CD8-positive, alpha-beta memory T cell (primary cell): ENCODE measurements around the gene L3MBTL1. TPM values are rescaled to one million over a fixed set of nuclear protein-coding genes. Genes with fewer than 3 reads are reported as not detected.

Source experiments
- CTCF ChIA-PET: fragments of 350-600 bp; sonication (Branson Sonifier 250); formaldehyde crosslinking; loops from one replicate; lab custom pipeline; 2021; ENCODE audit warnings: antibody characterized with exemption; lab: Charles Lee
- POLR2A ChIA-PET: fragments of 350-600 bp; sonication (Branson Sonifier 250); formaldehyde crosslinking; loops from one replicate; lab custom pipeline; 2021; ENCODE audit warnings: antibody characterized with exemption; lab: Charles Lee
- DNase-seq, 5 donors: peaks; one replicate each; pipeline versions ENCODE4 v3.0.0 to v3.0.0-alpha.2; 2020 to 2022; ENCODE audit warnings: mixed read lengths in 1 of 5
- H3K27ac ChIP-seq: one replicate; pipeline ENCODE4 v1.7.0; 2013; ENCODE audit warnings: low read depth, mild to moderate bottlenecking, low read length, moderate library complexity
- H3K27me3 ChIP-seq: 2 replicates; pipeline ENCODE4 v1.7.0; 2013; ENCODE audit warnings: low read length, mild to moderate bottlenecking; ENCODE audit not compliant: insufficient read depth, poor library complexity, severe bottlenecking
- H3K36me3 ChIP-seq: 2 replicates; pipeline ENCODE4 v1.7.0; 2013; ENCODE audit warnings: mild to moderate bottlenecking, low read length, moderate library complexity; ENCODE audit not compliant: insufficient read depth
- H3K4me1 ChIP-seq: 2 replicates; pipeline ENCODE4 v1.7.0; 2013; ENCODE audit warnings: mild to moderate bottlenecking, low read length, moderate library complexity; ENCODE audit not compliant: insufficient read depth
- H3K4me3 ChIP-seq: 2 replicates; pipeline ENCODE4 v1.7.0; 2013; ENCODE audit warnings: mild to moderate bottlenecking, low read length
- H3K9me3 ChIP-seq: 2 replicates; pipeline ENCODE4 v1.7.0; 2013; ENCODE audit warnings: mild to moderate bottlenecking, low read length
- H3K27ac Mint-ChIP-seq, 8 donors: one replicate each; pipeline ENCODE4 v1.8.0; 2020 to 2021; ENCODE audit warnings: mixed read lengths in 8 of 8, mild to moderate bottlenecking in 6 of 8, inconsistent platforms in 3 of 8, moderate library complexity in 3 of 8
- H3K27me3 Mint-ChIP-seq, 2 donors: one replicate each; pipeline ENCODE4 v1.8.0; 2020 to 2021; ENCODE audit warnings: mixed read lengths in 2 of 2, mild to moderate bottlenecking in 1 of 2, moderate library complexity in 1 of 2
- H3K36me3 Mint-ChIP-seq, 3 donors: one replicate each; pipeline ENCODE4 v1.8.0; 2020 to 2021; ENCODE audit warnings: mixed read lengths in 3 of 3, inconsistent platforms in 1 of 3, mild to moderate bottlenecking in 1 of 3
- H3K4me1 Mint-ChIP-seq, 3 donors: one replicate each; pipeline ENCODE4 v1.8.0; 2020 to 2021; ENCODE audit warnings: mixed read lengths in 3 of 3, inconsistent platforms in 1 of 3, mild to moderate bottlenecking in 1 of 3
- H3K4me3 Mint-ChIP-seq, 7 donors: one replicate each; pipeline ENCODE4 v1.8.0; 2020 to 2021; ENCODE audit warnings: mixed read lengths in 7 of 7, mild to moderate bottlenecking in 6 of 7, moderate library complexity in 4 of 7, inconsistent platforms in 2 of 7
- H3K9me3 Mint-ChIP-seq, 5 donors: one replicate each; pipeline ENCODE4 v1.8.0; 2020 to 2022; ENCODE audit warnings: mixed read lengths in 5 of 5, mild to moderate bottlenecking in 3 of 5, moderate library complexity in 2 of 5, inconsistent platforms in 1 of 5
- polyA plus RNA-seq: library from polyadenylated mRNA; unstranded; fragments of 300-500 nt; fragmentation: Illumina TruSeq; gene quantifications from one replicate; pipeline ENCODE4 v1.2.3, GENCODE V29; 2021
- total RNA-seq, 2 experiments: library from RNA; stranded (reverse); gene quantifications; one replicate each; pipeline ENCODE4 v1.2.3, GENCODE V29; 2021

L3MBTL1 gene
- total and polyA plus RNA-seq, 3 experiments from 2014 or later: 1.8 to 5.2 (median 4.6) TPM

DNA sequence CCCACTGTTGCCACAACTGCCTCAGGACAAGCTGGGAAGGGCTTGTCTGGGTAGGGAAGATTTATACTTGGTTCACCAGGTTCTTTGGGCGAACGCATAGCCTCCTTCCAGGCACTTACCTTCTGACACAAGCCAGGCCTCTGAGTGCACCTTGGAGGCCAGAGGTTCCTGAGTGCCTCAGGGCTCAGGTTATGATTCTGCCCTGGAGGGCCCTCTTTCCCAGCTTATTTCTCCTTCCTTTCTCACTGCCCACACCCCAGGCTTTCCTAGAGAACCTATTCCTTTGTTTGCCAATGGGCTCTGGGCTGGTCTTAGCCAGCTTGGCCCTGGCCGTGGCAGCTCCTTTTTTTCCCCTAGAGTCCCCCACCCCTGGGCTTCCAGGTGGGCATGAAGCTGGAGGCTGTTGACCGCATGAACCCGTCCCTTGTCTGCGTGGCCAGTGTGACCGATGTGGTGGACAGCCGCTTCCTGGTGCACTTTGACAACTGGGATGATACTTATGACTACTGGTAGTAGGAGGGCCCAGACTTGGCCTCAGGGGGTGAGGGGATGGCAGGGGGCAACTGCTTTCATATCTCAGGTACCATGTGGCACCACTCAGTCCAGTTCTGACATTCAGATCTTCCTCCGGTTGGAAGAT is 25.0 kb downstream of the L3MBTL1 start:
- CTCF ChIA-PET: no interaction called here
- DNase-seq: no peak
- Mint-ChIP-seq H3K9me3 (peaks cover 0 to 1% (median 0%) of the 10 kb centered on the region in 5 donors), H3K27me3 (peaks cover 3 to 5% of the 10 kb centered on the region in 2 donors), H3K36me3 (peaks cover 0 to 24% (median 0%) of the 10 kb centered on the region in 3 donors), H3K27ac (peak overlapping the region in 1 of 8 donors; percentile 83), H3K4me3 (no peak overlapping the region), H3K4me1 (no peaks in the 10 kb centered on the region)
- no peaks in the 10 kb centered on the region for H3K4me1 ChIP-seq
- H3K4me3 ChIP-seq: no peak overlapping the region
- POLR2A ChIA-PET: no interaction called here
- no peaks in the 10 kb centered on the region for H3K27me3 ChIP-seq
- no peak overlapping the region for H3K27ac ChIP-seq
- H3K36me3 ChIP-seq: no peaks in the 10 kb centered on the region
- H3K9me3 ChIP-seq: no peaks in the 10 kb centered on the region

DNA sequence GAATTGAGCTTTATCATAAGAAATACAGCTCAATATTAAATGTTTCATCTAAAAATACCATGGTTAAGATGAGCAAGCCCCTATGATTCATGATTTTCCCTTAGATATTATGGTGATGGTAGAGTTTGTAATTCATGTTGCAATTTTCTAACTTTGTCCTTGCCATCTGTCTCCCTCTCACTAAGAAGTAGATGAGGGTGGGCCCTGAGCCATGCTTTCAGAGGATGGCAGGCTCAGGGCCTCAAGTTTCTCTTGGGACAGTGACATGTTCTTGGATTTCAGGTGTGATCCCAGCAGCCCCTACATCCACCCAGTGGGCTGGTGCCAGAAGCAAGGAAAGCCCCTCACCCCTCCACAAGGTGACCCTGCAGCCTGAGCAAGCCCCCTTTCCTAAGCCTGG is 25.6 kb downstream of the L3MBTL1 start:
- CTCF ChIA-PET: no interaction called here
- H3K4me1 ChIP-seq: no peaks in the 10 kb centered on the region
- DNase-seq: no peak

DNA sequence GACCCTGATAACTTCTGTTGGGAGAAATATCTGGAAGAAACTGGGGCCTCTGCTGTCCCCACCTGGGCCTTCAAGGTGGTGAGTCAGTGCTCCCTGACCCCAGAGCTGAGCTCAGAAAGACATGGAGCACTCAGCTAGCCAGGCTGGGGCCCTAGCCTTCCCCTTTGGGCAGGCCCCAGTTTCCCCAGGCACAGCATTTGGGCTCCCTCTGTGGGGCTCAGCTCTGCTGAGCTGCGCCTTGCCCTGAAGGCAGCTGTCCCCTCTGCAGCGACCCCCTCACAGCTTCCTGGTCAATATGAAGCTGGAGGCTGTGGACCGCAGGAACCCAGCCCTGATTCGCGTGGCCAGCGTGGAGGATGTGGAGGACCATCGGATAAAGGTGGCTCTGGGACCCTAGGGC is 26.5 kb downstream of the L3MBTL1 start:
- Histone ChIP-seq H3K36me3 (no peaks in the 10 kb centered on the region), H3K27me3 (no peaks in the 10 kb centered on the region), H3K4me3 (no peak overlapping the region), H3K9me3 (no peaks in the 10 kb centered on the region), H3K27ac (no peak overlapping the region), H3K4me1 (no peaks in the 10 kb centered on the region)
- CTCF ChIA-PET: no interaction called here
- POLR2A ChIA-PET: no interaction called here
- DNase-seq: no peak
- H3K27ac Mint-ChIP-seq: peak overlapping the region in 1 of 8 donors; percentile 39
- peaks cover 0 to 26% (median 0%) of the 10 kb centered on the region in 3 donors for H3K36me3 Mint-ChIP-seq
- H3K4me3 Mint-ChIP-seq: no peak overlapping the region
- no peaks in the 10 kb centered on the region for H3K4me1 Mint-ChIP-seq
- no peaks in the 10 kb centered on the region for H3K9me3 Mint-ChIP-seq
- peaks cover 0 to 5% of the 10 kb centered on the region in 2 donors for H3K27me3 Mint-ChIP-seq

More for the DNA sequence above, 25.6 kb downstream of the L3MBTL1 start:
- Mint-ChIP-seq H3K27me3 (peaks cover 3 to 5% of the 10 kb centered on the region in 2 donors), H3K4me1 (no peaks in the 10 kb centered on the region), H3K9me3 (peaks cover 0 to 1% (median 0%) of the 10 kb centered on the region in 5 donors), H3K4me3 (no peak overlapping the region), H3K36me3 (peaks cover 0 to 24% (median 0%) of the 10 kb centered on the region in 3 donors), H3K27ac (no peak overlapping the region)
- no peak overlapping the region for H3K27ac ChIP-seq
- H3K4me3 ChIP-seq: no peak overlapping the region
- POLR2A ChIA-PET: no interaction called here
- no peaks in the 10 kb centered on the region for H3K36me3 ChIP-seq
- H3K27me3 ChIP-seq: no peaks in the 10 kb centered on the region
- no peaks in the 10 kb centered on the region for H3K9me3 ChIP-seq

DNA sequence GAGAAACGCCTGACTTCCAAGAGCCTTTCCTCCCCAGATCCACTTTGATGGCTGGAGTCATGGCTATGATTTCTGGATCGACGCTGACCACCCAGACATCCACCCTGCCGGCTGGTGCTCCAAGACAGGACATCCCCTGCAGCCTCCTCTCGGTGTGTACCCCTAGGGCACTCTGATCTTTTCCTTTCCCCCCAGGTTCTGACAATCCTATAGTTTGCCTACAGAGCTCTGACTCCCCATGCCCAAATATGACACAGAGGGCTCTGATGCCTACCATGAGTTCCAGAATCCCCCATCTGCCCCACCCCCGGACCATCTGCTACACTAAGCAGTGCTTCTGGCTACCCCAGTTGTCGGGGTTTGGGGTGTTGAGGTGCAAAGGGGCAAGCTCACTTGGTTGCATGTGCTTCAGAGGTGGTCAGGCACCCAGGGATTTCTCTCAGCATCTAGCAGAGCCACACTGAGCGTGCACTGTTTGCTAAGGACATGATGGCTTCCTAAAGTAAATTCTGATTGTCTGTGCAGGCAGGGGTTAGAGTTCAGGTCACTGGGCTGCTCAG is 27.4 kb downstream of the L3MBTL1 start:
- no peak overlapping the region for H3K27ac Mint-ChIP-seq
- Histone ChIP-seq H3K4me1 (no peaks in the 10 kb centered on the region), H3K36me3 (no peaks in the 10 kb centered on the region), H3K9me3 (no peaks in the 10 kb centered on the region), H3K27ac (no peak overlapping the region), H3K27me3 (no peaks in the 10 kb centered on the region), H3K4me3 (no peak overlapping the region)
- POLR2A ChIA-PET: no interaction called here
- no peaks in the 10 kb centered on the region for H3K9me3 Mint-ChIP-seq
- H3K4me3 Mint-ChIP-seq: no peak overlapping the region
- H3K4me1 Mint-ChIP-seq: no peaks in the 10 kb centered on the region
- peaks cover 0 to 27% (median 0%) of the 10 kb centered on the region in 3 donors for H3K36me3 Mint-ChIP-seq
- DNase-seq: no peak
- CTCF ChIA-PET: no interaction called here
- H3K27me3 Mint-ChIP-seq: peaks cover 0 to 3% of the 10 kb centered on the region in 2 donors

DNA sequence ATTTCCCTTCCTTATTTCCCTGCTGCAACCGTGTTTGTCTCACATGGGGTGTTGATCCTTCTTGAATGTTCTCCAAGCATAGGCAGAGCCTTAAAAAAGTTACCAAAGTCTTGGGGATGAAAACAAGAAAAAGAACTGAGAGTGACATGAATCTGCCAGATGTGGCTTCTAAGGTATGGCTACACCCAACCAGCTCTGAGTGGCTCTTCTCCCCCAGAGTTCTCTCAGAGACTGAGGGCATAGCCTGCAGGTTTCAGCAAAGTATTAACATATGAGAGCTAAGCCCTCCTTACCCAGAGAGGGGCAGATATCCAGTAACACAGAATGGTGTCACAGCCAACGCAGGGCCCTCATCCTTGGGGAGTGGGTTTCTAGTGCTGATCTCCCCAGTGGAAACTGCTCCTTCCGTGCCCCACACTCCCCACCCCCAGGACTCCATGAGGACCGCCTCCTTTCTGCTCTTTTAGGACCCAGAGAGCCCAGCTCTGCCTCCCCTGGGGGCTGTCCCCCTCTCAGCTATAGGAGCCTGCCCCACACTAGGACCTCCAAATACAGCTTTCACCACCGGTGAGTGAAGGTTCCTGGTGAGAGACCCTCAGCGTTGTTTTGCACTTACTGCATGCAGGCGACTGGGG is 28.0 kb downstream of the L3MBTL1 start:
- Histone ChIP-seq H3K27ac (no peak overlapping the region), H3K27me3 (no peaks in the 10 kb centered on the region), H3K4me1 (no peaks in the 10 kb centered on the region), H3K36me3 (no peaks in the 10 kb centered on the region), H3K9me3 (no peaks in the 10 kb centered on the region), H3K4me3 (no peak overlapping the region)
- Mint-ChIP-seq H3K27ac (no peak overlapping the region), H3K4me3 (no peak overlapping the region), H3K4me1 (no peaks in the 10 kb centered on the region), H3K27me3 (peaks cover 0 to 3% of the 10 kb centered on the region in 2 donors), H3K9me3 (no peaks in the 10 kb centered on the region), H3K36me3 (peaks cover 0 to 27% (median 0%) of the 10 kb centered on the region in 3 donors)
- ChIA-PET CTCF (interaction anchor here (1.6 kb wide), 1 partner anchor 11 kb away, joined by 5 read pairs; no protein-coding TSS in a partner anchor), POLR2A (no interaction called here)
- no peak for DNase-seq

DNA sequence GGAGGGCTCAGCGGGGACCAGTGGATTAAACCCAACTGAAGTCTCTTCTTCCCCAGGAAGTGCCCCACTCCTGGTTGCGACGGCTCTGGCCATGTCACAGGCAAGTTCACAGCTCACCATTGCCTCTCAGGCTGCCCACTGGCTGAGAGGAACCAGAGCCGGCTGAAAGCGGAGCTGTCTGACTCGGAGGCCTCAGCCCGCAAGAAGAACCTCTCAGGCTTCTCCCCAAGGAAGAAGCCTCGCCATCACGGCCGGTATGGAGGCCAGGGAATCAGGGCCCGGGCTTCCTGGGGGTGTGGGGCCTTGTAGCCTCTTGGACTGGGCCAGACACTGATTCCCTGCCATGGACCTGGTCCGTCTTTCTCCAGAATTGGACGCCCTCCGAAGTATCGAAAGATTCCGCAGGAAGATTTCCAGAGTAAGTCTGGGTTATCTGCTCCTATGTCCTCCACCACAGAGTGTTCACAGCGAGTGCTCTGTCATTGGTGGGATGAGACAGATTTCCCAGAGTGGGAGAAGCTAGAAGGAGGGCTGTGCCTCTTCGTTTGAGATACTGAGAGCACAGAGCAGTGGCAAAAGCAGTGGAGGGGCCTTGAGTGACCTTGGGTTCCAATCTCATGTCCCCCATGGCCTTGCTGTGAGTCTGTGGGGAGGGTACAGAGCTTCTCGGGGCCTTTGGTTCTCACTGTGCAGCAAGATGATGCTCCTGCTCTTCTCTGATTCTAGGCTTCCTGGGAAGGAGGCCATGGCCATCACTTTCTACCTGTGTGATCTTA is 28.7 kb downstream of the L3MBTL1 start:
- no peaks in the 10 kb centered on the region for H3K27me3 ChIP-seq
- H3K36me3 ChIP-seq: no peaks in the 10 kb centered on the region
- Mint-ChIP-seq H3K4me1 (no peaks in the 10 kb centered on the region), H3K4me3 (no peak overlapping the region), H3K9me3 (no peaks in the 10 kb centered on the region), H3K36me3 (peaks cover 0 to 25% (median 0%) of the 10 kb centered on the region in 3 donors), H3K27ac (no peak overlapping the region), H3K27me3 (peaks cover 0 to 1% of the 10 kb centered on the region in 2 donors)
- H3K9me3 ChIP-seq: no peaks in the 10 kb centered on the region
- CTCF ChIA-PET: interaction anchor here (1.6 kb wide), 1 partner anchor 10 kb away, joined by 5 read pairs; no protein-coding TSS in a partner anchor
- H3K4me1 ChIP-seq: no peaks in the 10 kb centered on the region
- H3K27ac ChIP-seq: no peak overlapping the region
- POLR2A ChIA-PET: no interaction called here
- no peak for DNase-seq
- no peak overlapping the region for H3K4me3 ChIP-seq

DNA sequence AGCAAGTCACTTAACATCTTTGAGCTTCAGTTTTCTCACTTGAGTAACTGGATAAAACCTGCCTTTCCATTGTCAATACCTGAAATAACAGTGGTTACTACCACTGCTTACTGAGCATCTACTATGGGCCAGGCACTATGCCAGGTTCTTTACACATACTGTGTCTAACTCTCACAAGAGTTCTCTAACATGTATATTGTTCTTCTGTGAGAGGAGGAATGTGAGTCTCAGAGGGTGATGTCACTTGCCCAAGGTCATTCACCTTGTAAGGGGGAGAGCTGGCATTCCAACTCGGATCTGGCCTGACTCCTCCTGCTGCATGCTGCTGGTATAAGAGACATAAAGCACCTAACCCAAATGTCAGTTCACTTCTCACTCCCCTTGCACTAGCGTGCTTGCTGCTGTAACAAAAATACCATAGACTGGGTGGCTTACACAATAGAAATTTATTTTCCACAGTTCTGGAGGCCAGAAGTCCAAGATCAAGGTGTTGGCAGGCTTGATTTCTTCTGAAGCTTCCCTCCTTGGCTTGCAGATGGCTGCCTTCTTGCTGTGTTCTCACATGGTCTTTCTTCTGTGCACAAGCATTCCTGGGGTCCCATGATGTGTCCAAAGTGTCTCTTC is 29.4 kb downstream of the L3MBTL1 start:
- POLR2A ChIA-PET: no interaction called here
- Histone ChIP-seq H3K36me3 (no peaks in the 10 kb centered on the region), H3K27me3 (no peaks in the 10 kb centered on the region), H3K9me3 (no peaks in the 10 kb centered on the region), H3K4me1 (no peaks in the 10 kb centered on the region), H3K27ac (no peak overlapping the region), H3K4me3 (no peak overlapping the region)
- H3K4me3 Mint-ChIP-seq: no peak overlapping the region
- no peaks in the 10 kb centered on the region for H3K9me3 Mint-ChIP-seq
- no peak for DNase-seq
- CTCF ChIA-PET: interaction anchor here (1.6 kb wide), 1 partner anchor 9 kb away, joined by 5 read pairs; no protein-coding TSS in a partner anchor
- no peak overlapping the region for H3K27ac Mint-ChIP-seq
- peaks cover 0 to 1% of the 10 kb centered on the region in 2 donors for H3K27me3 Mint-ChIP-seq
- no peaks in the 10 kb centered on the region for H3K4me1 Mint-ChIP-seq
- peaks cover 0 to 25% (median 0%) of the 10 kb centered on the region in 3 donors for H3K36me3 Mint-ChIP-seq
